ENCODE results near the gene PRR13. TPM values are rescaled to one million over a fixed set of nuclear protein-coding genes. Genes with fewer than 3 reads are reported as not detected.

Gene PRR13
- total and polyA plus RNA-seq, 8 donors, result 44.3 to 437 (median 164) TPM

DNA sequence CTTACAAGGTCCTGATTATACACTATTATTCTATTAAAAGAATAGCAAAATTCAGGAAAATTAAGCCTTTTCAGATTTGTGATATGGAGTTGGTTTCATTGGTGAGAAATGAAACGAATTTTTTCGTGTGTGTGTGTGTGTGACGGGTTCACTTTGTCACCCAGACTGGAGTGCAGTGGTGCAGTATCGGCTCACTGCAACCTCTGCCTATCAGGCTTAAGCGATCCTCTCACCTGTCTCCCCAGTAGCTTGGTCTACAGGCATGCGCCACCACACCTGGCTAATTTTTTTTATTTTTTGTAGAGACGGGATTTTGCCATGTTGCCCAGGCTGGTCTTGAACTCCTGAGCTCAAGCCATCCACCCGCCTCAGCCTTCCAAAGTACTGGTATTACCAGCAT is 20.1 kb downstream of the PRR13 start:
- Histone ChIP-seq H3K9me3 (no peaks in the 10 kb centered on the region), H3K4me3 (no peak overlapping the region), H3K4me1 (peaks cover 16 to 92% (median 49%) of the 10 kb centered on the region in 4 donors), H3K36me3 (peaks cover 100% of the 10 kb centered on the region in 4 donors), H3K27me3 (no peaks in the 10 kb centered on the region), H3K27ac (no peak overlapping the region)
- TF ChIP-seq EP300 (IDR thresholded peaks at IDR 0.05) (no peak), POLR2A (IDR thresholded peaks at IDR 0.05) (no peak), POLR2AphosphoS5 (IDR thresholded peaks at IDR 0.05) (no peak)
- TF ChIP-seq, protein P1, sequence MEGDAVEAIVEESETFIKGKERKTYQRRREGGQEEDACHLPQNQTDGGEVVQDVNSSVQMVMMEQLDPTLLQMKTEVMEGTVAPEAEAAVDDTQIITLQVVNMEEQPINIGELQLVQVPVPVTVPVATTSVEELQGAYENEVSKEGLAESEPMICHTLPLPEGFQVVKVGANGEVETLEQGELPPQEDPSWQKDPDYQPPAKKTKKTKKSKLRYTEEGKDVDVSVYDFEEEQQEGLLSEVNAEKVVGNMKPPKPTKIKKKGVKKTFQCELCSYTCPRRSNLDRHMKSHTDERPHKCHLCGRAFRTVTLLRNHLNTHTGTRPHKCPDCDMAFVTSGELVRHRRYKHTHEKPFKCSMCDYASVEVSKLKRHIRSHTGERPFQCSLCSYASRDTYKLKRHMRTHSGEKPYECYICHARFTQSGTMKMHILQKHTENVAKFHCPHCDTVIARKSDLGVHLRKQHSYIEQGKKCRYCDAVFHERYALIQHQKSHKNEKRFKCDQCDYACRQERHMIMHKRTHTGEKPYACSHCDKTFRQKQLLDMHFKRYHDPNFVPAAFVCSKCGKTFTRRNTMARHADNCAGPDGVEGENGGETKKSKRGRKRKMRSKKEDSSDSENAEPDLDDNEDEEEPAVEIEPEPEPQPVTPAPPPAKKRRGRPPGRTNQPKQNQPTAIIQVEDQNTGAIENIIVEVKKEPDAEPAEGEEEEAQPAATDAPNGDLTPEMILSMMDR (IDR thresholded peaks at IDR 0.05), result no peak
- 70 to 82% (median 73%) methylated on average over 8 of the region's 8 CpGs for WGBS, 5 donors
- intact Hi-C loops (cut with DNase I; ENCODE audit: low total_unique reads), result loop anchor here (10.0 kb wide), 1 partner anchor 53 kb away; no protein-coding TSS in a partner anchor
- no peak for DNase-seq

DNA sequence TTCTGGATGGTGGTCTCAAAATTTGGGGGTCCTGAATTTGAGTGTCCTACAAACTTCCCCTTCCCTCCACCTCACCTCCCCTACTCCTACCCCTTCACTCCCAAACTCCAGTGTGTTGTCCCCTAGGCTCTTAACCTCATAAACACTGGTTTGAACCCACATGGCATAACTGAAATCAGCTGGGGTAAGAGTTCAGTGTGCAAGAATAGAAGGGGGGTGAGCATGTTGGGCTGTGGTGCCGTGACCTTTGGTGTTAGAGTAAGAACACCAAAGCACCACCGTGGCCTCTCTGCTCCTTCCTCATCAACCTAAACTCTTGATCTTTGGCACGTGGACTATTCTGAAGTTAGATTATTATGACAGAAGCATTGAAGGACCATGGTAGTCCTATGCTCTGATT is 21.4 kb downstream of the PRR13 start:
- WGBS, 5 donors, result 43 to 61% (median 44%) methylated on average over 3 of the region's 3 CpGs
- H3K27ac ChIP-seq, result peak overlapping the region in 2 of 5 donors; percentile 14 to 20
- no peaks in the 10 kb centered on the region for H3K27me3 ChIP-seq
- intact Hi-C loops (cut with DNase I; ENCODE audit: low total_unique reads), result loop anchor here (10.0 kb wide), 1 partner anchor 52 kb away; no protein-coding TSS in a partner anchor
- peaks cover 100% of the 10 kb centered on the region in 4 donors for H3K36me3 ChIP-seq
- H3K9me3 ChIP-seq, result no peaks in the 10 kb centered on the region
- no peak overlapping the region for H3K4me3 ChIP-seq
- peaks cover 16 to 82% (median 46%) of the 10 kb centered on the region in 4 donors for H3K4me1 ChIP-seq
- DNase-seq, result no peak
- TF ChIP-seq POLR2A (IDR thresholded peaks at IDR 0.05) (no peak), POLR2AphosphoS5 (IDR thresholded peaks at IDR 0.05) (no peak), EP300 (IDR thresholded peaks at IDR 0.05) (no peak)
- TF ChIP-seq, protein P1 (IDR thresholded peaks at IDR 0.05), result no peak

DNA sequence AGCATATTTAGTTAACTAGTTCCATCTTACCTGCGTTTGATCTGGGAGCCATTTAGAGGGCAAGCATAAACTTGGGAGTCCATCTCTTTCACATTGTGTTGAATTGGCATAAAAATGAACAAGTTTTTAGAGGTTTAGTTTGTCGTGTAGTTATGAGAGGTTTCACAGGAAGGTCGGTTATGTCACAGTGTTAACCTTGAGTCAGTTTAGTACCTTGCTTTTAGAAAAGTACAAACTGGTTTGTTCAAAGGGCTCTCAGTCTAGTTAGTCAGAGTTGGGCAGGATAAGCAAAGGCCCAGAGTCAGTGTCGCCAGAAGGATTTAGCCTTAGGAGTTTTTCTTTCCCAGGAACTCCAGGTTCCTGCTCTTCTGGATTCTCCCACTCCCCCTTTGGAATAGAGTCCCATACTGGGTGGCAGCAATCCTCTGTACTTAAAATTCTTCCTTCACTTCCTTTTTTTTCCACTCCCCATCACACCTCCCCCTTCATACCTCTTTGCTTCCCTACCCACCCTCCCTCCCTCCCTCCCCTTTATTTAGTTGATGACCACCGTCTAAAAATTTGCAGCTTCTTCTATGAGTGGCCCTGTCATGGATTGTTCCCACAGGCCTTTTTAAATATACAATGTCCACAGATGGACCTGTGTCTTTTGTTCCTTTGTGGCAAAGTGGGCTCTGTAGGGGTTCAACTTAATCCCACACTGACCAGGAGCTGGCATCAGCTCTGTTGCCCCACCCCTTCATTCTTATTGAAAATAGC is 22.4 kb downstream of the PRR13 start:
- peak overlapping the region in 1 of 5 donors; percentile 13 for H3K27ac ChIP-seq
- peaks cover 16 to 80% (median 46%) of the 10 kb centered on the region in 4 donors for H3K4me1 ChIP-seq
- no peak overlapping the region for H3K4me3 ChIP-seq
- TF ChIP-seq POLR2AphosphoS5 (IDR thresholded peaks at IDR 0.05) (no peak), EP300 (IDR thresholded peaks at IDR 0.05) (no peak), POLR2A (IDR thresholded peaks at IDR 0.05) (no peak)
- TF ChIP-seq, protein P1 (IDR thresholded peaks at IDR 0.05), result no peak
- intact Hi-C loops (cut with DNase I; ENCODE audit: low total_unique reads), result loop anchor here (10.0 kb wide), 1 partner anchor 51 kb away; no protein-coding TSS in a partner anchor
- no peaks in the 10 kb centered on the region for H3K27me3 ChIP-seq
- no peak for DNase-seq
- H3K36me3 ChIP-seq, result peaks cover 100% of the 10 kb centered on the region in 4 donors
- WGBS, 5 donors, result 40 to 56% (median 43%) methylated on average over 5 of the region's 5 CpGs
- H3K9me3 ChIP-seq, result no peaks in the 10 kb centered on the region

DNA sequence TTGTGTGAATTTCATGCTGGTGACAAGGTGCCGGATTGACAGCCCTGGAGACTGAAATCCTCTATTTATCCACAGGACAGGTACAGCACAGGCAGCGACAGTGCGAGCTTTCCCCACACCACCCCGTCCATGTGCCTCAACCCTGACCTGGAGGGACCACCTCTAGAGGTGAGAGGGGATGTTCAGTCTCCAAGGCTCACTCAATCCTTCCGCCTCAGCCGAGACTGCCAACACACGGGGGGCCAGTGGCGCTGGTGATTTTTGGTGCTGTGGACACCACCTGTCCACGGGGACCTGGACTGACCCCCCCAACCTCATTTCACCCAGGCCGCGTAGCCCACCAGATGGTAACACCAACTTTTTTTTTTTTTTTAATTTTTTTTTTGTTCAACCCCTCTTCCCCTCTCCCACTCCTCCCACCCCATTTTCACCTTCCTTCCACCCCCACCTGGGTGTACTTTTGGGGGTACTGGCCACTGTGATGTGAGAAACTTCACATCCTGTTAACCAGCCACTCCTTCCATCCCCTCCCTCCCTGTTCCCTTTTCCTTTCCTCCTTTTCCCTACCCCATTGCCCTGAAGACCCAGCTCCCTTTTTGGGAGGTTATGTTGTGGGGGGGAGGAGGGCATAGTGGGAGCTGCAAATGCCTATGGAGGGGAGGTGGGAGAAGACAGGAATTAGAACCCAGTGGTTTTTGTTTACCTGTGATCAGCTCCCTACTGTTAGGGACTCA is 23.3 kb downstream of the PRR13 start:
- no peak overlapping the region for H3K4me3 ChIP-seq
- H3K36me3 ChIP-seq, result peaks cover 100% of the 10 kb centered on the region in 4 donors
- TF ChIP-seq POLR2A (IDR thresholded peaks at IDR 0.05) (no peak), EP300 (IDR thresholded peaks at IDR 0.05) (no peak), POLR2AphosphoS5 (IDR thresholded peaks at IDR 0.05) (no peak)
- TF ChIP-seq, protein P1 (IDR thresholded peaks at IDR 0.05), result no peak
- no peaks in the 10 kb centered on the region for H3K9me3 ChIP-seq
- peaks cover 16 to 75% (median 44%) of the 10 kb centered on the region in 4 donors for H3K4me1 ChIP-seq
- no peak for DNase-seq
- intact Hi-C loops (cut with DNase I; ENCODE audit: low total_unique reads), result loop anchor here (10.0 kb wide), 1 partner anchor 50 kb away; no protein-coding TSS in a partner anchor
- no peaks in the 10 kb centered on the region for H3K27me3 ChIP-seq
- H3K27ac ChIP-seq, result no peak overlapping the region
- WGBS, 5 donors, result 86 to 89% (median 87%) methylated on average over 11 of the region's 11 CpGs
